Medulla oblongata (tissue), 1 donor: Measurements from ENCODE around the gene HSPG2.
"Not testable (repeated sequence)": the region's sequence is repeated elsewhere in the genome, so short reads cannot be mapped to it uniquely, and the experiment has no call there.

ENCODE experiments used
- DNase-seq: peaks from one replicate; pipeline ENCODE4 v3.0.0-alpha.2; 2015; ENCODE audit errors: extremely low spot score

Gene HSPG2

GRCh38 chr1:21912038-21912758 lies 24.9 kb downstream of the HSPG2 start:
- DNase-seq, result no peak

DNA sequence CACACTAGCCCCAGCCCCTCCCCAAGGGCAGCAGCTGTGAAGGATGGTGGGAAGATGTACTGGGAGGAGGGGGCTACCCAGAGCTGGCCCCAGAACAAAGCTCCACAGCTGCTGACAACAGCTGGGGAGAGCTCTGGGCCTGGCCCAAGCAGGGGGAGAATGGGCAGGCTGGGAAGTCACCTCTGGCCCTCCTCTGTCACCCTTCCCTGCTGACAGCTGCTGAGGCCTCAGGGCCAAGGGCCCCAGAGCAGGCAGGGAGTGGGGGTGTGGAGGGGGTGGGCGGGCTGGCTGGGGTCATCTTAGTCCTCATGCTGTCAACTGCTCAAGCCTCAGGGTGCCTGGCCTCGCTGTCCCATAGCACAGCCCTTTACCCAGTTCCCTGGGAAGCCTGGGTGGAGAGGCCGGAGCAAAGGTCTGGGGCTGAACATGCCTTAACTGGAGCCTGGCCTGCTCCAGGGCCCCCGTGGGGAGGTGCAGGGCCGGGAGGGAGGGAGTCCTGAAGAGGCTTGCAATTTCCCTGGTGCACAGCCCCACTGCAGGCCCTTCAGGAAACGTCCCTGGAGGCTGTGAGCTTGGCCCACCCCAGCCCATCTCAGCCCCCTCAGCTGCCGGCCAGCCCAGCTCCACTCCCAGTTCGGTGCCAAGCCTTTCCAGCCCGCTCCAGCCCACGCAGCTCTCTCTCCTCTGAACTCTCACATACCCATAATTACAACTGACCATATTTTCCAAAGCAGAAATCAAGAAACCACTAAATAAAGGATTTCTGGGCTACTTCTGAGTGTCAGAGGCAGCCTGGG lies 25.7 kb downstream of the HSPG2 start:
- no peak for DNase-seq

- DNase-seq, result no peak
Observed at GRCh38 chr1:21910558-21911204, 26.4 kb downstream of the HSPG2 start.

- no peak for DNase-seq
Observed at GRCh38 chr1:21909787-21910503, 27.2 kb downstream of the HSPG2 start.

DNA sequence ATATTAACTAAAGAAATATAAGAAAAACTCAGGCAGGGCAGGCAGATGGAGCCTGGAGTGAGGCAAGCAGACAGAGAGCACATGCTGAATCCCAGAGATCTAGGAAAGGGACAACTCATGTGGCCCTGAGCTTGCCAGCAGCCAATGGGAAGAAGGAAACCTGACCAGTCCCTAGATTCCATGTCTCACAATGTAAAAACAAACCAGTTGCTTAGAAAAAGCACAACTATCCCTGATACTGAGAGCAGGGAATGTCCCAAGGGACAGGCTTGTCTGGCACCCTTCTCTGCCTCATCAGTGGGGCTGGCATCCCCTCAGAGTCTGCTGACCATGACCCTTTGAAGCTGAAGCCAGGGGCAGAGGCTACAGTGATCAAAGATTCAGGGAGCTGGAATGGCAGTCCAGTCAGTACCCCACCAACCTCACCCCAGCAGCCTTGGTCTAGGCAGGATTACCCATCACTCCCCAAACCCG lies 27.8 kb downstream of the HSPG2 start:
- no peak for DNase-seq

GRCh38 chr1:21907737-21908534 lies 29.2 kb downstream of the HSPG2 start:
- not testable (repeated sequence) for DNase-seq

GRCh38 chr1:21907079-21907418 lies 30.1 kb downstream of the HSPG2 start:
- DNase-seq, result no peak

- DNase-seq, result no peak
Observed at GRCh38 chr1:21906173-21907078, 30.7 kb downstream of the HSPG2 start.

GRCh38 chr1:21904704-21905520 lies 32.2 kb downstream of the HSPG2 start:
- no peak for DNase-seq

DNA sequence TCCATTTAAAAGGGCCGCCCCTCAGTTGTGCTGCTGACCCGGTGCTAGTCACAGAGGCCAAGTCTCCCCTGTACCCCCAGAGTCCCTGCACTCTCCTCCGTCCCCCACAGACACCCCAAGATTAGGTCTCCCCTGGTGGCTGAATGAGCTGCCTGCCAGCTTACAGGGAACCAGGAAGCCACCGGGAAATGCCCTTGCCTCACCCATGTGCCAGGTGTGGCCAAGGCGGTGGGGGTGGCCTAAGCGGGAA lies 32.7 kb downstream of the HSPG2 start:
- DNase-seq, result no peak

GRCh38 chr1:21903638-21904453 lies 33.3 kb downstream of the HSPG2 start:
- no peak for DNase-seq

DNA sequence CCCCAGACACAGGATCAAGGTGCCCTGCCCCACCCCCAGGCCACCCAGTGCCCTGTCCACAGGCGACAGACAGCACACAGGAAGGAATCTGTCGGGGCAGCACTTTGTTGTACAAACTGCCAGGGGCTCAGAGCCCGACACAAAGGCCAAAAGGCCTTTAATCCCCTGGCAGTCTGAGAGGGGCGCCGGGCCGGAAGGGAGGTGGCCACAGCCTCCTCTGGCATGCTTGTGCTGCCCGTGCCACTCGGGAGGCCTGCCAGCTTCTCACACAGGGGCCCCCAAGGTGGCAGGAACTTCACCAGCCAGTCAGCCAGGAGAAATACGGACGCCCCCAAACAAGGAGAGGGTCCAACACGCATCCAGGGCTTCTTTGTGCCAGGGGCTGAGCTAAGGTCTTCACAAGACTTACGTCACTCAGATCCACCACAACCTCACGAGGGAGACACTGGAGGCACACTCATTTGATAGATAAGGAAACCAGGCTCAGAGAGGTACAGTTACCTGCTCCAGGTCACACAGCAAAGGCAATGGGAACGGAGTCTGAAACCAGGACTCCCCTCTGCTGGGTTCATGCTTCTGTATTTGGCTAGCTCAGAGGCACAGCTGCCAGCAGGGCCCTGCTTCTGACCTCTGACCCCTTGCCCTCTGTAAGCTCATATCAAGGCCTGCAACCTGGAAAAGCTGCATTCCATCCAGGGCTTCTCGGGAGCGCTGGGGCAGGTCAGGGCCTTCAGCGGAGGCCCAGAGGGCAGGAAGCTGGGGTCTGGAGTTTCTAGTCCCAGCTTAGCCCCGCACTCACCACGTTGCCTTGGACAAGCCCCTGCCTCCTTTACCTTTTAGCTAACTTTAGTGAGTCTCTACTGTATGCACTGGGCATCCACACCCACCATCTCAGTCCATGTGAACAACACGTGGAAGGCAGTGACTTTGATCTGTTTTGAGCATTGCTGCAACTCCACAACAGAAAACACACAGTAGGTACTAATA lies 34.8 kb downstream of the HSPG2 start:
- DNase-seq, result no peak

DNA sequence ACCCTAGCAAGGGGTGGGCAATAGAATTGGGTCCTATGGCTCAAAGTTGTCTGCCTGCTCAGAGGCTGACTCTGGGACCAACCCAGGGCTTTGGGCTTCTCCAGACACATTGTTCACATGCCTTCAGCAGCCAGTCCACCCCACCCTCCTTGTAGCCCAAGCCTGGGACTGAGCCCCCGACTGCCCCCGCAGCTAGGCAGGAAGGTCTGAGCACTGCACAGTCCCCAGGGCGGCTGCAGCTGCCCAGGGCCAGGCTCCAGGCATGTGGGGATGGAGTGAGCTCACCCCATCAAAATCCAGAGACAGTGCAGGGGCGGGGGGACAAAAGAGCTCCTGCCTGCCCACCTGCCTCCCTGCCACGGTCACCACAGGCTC lies 35.6 kb downstream of the HSPG2 start:
- no peak for DNase-seq

DNA sequence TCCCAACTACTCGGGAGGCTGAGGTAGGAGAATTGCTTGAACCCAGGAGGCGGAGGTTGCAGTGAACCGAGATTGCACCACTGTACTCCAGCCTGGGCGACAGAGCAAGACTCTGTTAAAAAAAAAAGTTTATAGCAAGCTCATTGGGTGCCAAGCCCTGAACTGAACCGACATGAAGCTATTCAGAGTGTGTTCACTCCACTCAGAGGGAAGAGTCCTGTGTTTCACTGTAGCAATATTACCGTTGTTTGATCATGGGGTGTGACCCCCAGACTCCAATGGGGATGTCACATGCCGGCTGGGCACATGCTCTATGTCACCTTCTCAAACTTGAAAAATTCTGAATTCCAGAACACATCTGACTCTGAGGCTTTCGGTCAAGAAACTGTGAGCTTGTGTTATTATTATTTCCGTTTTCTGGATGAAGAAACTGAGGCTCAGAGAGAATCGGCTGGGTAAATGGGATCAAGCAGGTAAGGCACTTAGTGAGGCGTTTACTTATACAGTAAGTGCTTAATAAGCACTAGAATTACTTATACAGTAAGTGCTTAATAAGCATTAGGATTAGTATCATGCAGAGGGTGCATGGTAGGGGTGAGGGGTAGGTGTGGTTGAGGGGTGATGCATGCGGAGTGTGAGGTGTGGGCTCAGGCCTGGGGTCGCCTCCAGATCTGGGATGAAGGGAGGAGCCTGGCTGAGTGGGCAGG lies 36.2 kb downstream of the HSPG2 start:
- no peak for DNase-seq

- no peak for DNase-seq
Observed at GRCh38 chr1:21899987-21900386, 37.1 kb downstream of the HSPG2 start.

GRCh38 chr1:21899267-21899810 lies 37.8 kb downstream of the HSPG2 start:
- DNase-seq, result no peak
